Neural crest cell (in vitro differentiated cells): ENCODE results near the gene TEAD1. TPM values are rescaled to one million over a fixed set of nuclear protein-coding genes. Genes with fewer than 3 reads are reported as not detected.
A peak's percentile ranks its signal among the peaks of the same experiment; 100 is the strongest.

Source experiments
- DNase-seq: peaks from one replicate; pipeline ENCODE4 v3.0.0; 2021; ENCODE audit warnings: low read depth, mixed read lengths, low spot score
- H3K27ac Mint-ChIP-seq: one replicate; pipeline ENCODE4 v1.8.0; 2021; ENCODE audit warnings: mild to moderate bottlenecking, mixed read lengths; ENCODE audit not compliant: unreplicated experiment
- H3K27me3 Mint-ChIP-seq: 2 replicates; pipeline ENCODE4 v1.8.0; 2021; ENCODE audit warnings: low read depth, mild to moderate bottlenecking, mixed read lengths
- H3K36me3 Mint-ChIP-seq: 2 replicates; pipeline ENCODE4 v1.8.0; 2021; ENCODE audit warnings: low read depth, mild to moderate bottlenecking, mixed read lengths
- H3K4me1 Mint-ChIP-seq: 2 replicates; pipeline ENCODE4 v1.8.0; 2021; ENCODE audit warnings: mixed read lengths
- H3K4me3 Mint-ChIP-seq: one replicate; pipeline ENCODE4 v1.8.0; 2021; ENCODE audit warnings: mild to moderate bottlenecking, mixed read lengths
- H3K9me3 Mint-ChIP-seq: 2 replicates; pipeline ENCODE4 v1.8.0; 2021; ENCODE audit warnings: mixed read lengths
- total RNA-seq: library from RNA; stranded (reverse); gene quantifications from 2 replicates; pipeline ENCODE4 v1.2.1, GENCODE V29; 2021
- TF ChIP-seq, protein P1 (sequence below): fragments of 200-600 bp; sonication (generic); conservative IDR thresholded peaks from 2 replicates; pipeline ENCODE4 v1.5.0; 2021; ENCODE audit warnings: antibody characterized with exemption, mild to moderate bottlenecking

The TEAD1 gene
- total RNA-seq, 1 donor from 2014 or later = 84.1 TPM

DNA sequence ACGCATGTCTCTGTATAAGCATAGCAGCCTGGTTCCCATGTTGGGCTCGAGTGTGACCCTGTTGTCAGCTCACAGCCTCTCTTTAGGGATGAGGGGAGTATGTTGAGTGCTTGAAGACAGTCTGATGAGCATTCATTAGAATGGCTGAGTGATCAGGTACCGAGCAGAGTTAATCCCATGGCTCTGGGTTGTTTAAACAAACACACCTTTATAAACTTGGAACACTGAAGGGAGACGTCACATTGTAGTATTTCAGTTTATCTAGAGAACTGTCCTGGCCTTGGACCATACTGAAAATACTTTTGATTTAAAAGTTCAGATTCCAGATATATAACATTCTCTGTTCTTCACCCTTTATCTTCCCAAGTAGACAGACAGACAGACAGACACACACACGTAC is 76.0 kb downstream of the TEAD1 start:
- Mint-ChIP-seq H3K4me1 (peaks cover 69% of the 10 kb centered on the region), H3K27me3 (no peaks in the 10 kb centered on the region), H3K9me3 (no peaks in the 10 kb centered on the region), H3K27ac (no peak overlapping the region), H3K36me3 (no peaks in the 10 kb centered on the region), H3K4me3 (no peak overlapping the region)
- TF ChIP-seq, protein P1, sequence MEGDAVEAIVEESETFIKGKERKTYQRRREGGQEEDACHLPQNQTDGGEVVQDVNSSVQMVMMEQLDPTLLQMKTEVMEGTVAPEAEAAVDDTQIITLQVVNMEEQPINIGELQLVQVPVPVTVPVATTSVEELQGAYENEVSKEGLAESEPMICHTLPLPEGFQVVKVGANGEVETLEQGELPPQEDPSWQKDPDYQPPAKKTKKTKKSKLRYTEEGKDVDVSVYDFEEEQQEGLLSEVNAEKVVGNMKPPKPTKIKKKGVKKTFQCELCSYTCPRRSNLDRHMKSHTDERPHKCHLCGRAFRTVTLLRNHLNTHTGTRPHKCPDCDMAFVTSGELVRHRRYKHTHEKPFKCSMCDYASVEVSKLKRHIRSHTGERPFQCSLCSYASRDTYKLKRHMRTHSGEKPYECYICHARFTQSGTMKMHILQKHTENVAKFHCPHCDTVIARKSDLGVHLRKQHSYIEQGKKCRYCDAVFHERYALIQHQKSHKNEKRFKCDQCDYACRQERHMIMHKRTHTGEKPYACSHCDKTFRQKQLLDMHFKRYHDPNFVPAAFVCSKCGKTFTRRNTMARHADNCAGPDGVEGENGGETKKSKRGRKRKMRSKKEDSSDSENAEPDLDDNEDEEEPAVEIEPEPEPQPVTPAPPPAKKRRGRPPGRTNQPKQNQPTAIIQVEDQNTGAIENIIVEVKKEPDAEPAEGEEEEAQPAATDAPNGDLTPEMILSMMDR = no peak
- DNase-seq = no peak

DNA sequence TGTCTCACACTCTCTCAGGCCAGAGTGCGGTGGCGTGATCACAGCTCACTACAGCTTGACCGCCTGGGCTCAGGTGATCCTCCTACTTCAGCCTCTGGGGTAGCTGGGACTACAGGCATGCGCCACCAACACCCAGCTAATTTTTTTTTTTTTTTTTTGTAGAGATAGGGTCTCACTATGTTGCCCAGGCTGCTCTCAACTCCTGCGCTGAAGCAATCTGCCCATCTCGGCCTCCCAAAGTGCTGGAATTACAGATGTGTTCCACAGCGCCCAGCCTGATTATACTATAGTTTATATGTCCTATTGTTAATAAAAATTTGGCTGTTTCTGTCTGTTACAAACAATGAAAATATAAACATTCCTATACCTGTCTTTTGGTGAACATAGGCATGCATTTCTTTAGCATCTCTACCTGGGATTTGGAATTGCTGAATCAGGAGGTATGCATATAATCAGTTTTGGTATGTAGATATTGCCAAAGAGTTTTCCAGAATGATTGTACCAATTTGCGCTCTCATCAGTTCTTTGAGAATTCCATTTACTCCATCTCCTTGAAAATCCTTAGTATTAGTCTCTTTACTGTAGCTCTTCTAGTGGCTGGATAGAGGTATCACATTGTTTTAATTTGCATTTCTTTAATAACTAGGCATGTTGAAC is 78.8 kb downstream of the TEAD1 start:
- Mint-ChIP-seq H3K9me3 (no peaks in the 10 kb centered on the region), H3K4me1 (peaks cover 64% of the 10 kb centered on the region), H3K27me3 (no peaks in the 10 kb centered on the region), H3K36me3 (no peaks in the 10 kb centered on the region), H3K27ac (no peak overlapping the region), H3K4me3 (no peak overlapping the region)
- TF ChIP-seq, protein P1 = peak; percentile 42
- no peak for DNase-seq

DNA sequence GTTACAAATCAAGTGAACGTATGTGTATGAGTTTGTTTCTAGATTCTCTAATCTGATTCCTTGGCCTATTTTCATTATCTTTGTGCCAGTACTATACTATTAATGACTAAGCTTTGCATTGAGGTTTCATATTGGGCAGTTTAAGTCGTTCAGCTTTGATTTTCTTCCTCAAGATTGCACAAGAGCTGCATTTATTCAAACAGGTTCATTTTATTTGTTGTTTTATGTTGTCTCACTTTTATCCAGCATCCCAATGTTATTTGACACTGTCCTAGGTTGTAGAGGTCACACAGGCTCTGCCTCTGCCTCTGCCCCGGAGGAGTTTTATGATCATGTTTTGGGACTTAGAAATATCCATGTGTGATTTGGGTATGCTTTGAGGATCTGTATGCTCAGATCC is 79.8 kb downstream of the TEAD1 start:
- Mint-ChIP-seq H3K36me3 (no peaks in the 10 kb centered on the region), H3K27ac (no peak overlapping the region), H3K4me3 (no peak overlapping the region), H3K27me3 (no peaks in the 10 kb centered on the region), H3K4me1 (peaks cover 57% of the 10 kb centered on the region), H3K9me3 (no peaks in the 10 kb centered on the region)
- no peak for DNase-seq
- TF ChIP-seq, protein P1 = no peak

DNA sequence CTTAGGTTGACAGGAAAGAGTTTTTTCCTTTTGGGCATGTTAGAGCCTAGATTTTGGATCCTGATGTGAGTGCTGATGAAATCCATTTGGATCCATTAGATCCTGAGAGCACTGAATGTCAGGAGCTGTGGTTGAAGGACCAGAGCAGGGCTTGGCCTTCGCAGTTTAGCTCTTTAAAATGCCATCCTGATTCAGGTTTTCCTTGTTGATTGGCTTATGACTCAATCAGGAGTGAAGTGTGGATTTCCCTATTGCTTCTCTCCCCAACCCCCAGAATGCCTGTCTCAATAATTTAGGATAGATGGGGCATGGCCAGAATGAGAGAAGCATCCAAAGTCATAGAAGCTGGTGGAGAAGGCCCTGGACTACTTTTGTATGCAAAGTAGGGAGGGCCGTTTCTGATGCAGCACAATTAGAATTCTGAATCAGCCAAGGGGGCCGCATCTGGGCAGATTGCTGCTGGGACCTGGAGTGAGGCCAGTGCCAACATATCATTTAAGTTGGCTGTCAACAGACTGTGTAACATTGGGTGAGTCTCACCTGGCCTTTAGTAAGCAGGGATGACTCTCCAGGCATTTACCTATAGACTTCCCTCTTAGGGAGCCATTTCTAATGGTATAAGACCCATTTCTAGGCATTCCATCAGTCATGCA is 80.5 kb downstream of the TEAD1 start:
- no peaks in the 10 kb centered on the region for H3K27me3 Mint-ChIP-seq
- no peak overlapping the region for H3K4me3 Mint-ChIP-seq
- DNase-seq = no peak
- TF ChIP-seq, protein P1 = no peak
- H3K4me1 Mint-ChIP-seq = peaks cover 52% of the 10 kb centered on the region
- H3K36me3 Mint-ChIP-seq = no peaks in the 10 kb centered on the region
- no peaks in the 10 kb centered on the region for H3K9me3 Mint-ChIP-seq
- H3K27ac Mint-ChIP-seq = no peak overlapping the region

DNA sequence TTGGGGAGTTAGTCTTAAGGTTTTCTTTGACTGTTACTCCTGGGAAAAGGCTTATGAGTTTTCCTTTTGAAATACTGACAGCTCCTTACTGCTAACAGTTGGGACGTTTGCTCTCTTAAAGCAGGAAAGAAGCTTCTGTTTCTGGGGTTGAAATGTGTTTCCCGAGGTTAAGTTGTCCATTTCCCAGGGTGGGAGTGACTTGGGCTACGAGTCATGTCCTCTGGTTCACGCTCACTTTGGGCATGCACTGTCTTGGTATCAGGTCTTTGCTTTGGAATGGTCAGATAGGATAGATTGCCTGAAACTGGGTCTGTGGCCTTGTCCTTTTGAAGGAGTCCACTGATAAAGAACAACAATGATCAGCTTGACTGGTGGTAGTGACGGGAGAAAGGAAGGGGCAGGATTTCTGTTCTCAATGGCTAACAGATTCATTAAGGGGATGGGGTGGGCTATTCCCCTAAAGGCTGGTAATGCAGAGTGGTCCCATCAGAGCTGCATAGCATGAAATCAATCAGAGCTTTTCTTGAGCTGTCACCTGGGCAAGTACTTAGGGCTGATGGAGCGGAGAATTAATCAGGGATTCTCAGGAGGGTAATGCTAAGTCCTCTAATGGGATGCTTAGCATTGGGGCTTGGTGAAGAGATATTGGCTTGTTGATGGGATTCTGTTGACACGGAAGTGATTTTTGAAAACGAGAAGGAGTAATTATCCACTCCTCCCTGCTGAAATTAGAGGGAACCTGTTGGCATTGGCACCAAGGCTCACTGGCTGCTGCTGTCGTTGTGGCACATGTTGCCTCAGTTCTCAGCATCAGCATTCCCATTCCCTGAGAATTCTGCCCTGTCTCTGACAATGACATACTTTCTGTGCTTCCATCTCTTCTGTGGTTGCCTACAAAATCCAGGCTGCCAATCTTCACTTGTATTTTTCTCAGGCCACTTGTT is 81.6 kb downstream of the TEAD1 start:
- TF ChIP-seq, protein P1 = no peak
- H3K4me1 Mint-ChIP-seq = peaks cover 54% of the 10 kb centered on the region
- no peak for DNase-seq
- H3K27ac Mint-ChIP-seq = no peak overlapping the region
- H3K27me3 Mint-ChIP-seq = no peaks in the 10 kb centered on the region
- no peak overlapping the region for H3K4me3 Mint-ChIP-seq
- no peaks in the 10 kb centered on the region for H3K36me3 Mint-ChIP-seq
- no peaks in the 10 kb centered on the region for H3K9me3 Mint-ChIP-seq
